ENCODE measurements around the gene EID3. TPM values are rescaled to one million over a fixed set of nuclear protein-coding genes. Genes with fewer than 3 reads are reported as not detected.

EID3 gene
- polyA plus RNA-seq, 3 donors = 0.64 to 1.0 (median 0.65) TPM

GRCh38 chr12:104272938-104273337 is 30.6 kb upstream of the EID3 start:
- H3K27me3 ChIP-seq (ENCODE audit: control insufficient read depth in 2 of 2, insufficient read depth in 2 of 2, low read length in 2 of 2) = no peaks in the 10 kb centered on the region
- no peak for DNase-seq
- no peak overlapping the region for H3K27ac ChIP-seq (ENCODE audit: low read depth in 1 of 2, low read length in 2 of 2)
- Mint-ChIP-seq H3K4me3 (no peak overlapping the region), H3K4me1 (peaks cover 10% of the 10 kb centered on the region), H3K27me3 (ENCODE audit: low read depth in 3 of 3) (no peaks in the 10 kb centered on the region), H3K36me3 (no peaks in the 10 kb centered on the region), H3K9me3 (peaks cover 0 to 5% (median 0%) of the 10 kb centered on the region in 7 donors), H3K27ac (no peak overlapping the region)
- H3K79me2 ChIP-seq (ENCODE audit: insufficient read depth, low read length) = no peaks in the 10 kb centered on the region
- H3K9ac ChIP-seq (ENCODE audit: insufficient read depth, low read length, poor library complexity, severe bottlenecking) = no peak overlapping the region
- intact Hi-C loops (cut with micrococcal nuclease) = no loop called here
- no peaks in the 10 kb centered on the region for H4K20me1 ChIP-seq (ENCODE audit: insufficient read depth, low read length)
- no peak overlapping the region for H3K4me3 ChIP-seq (replicated peaks in 1 of 3; ENCODE audit: low read depth in 2 of 3, low read length in 3 of 3)
- no peaks in the 10 kb centered on the region for H3K9me3 ChIP-seq (replicated peaks in 1 of 2; ENCODE audit: control insufficient read depth in 1 of 2, insufficient read depth in 1 of 2, low read length in 2 of 2)
- 91% methylated on average over 7 of the region's 11 CpGs for WGBS (ENCODE audit: insufficient coverage)
- peaks cover 0 to 8% of the 10 kb centered on the region in 2 donors for H3K4me1 ChIP-seq (ENCODE audit: control insufficient read depth in 1 of 2, insufficient read depth in 2 of 2, low read length in 2 of 2)
- H3K36me3 ChIP-seq (replicated peaks in 1 of 2; ENCODE audit: control insufficient read depth in 1 of 2, insufficient read depth in 2 of 2, low read length in 2 of 2) = no peaks in the 10 kb centered on the region
- no peak overlapping the region for H3K4me2 ChIP-seq (replicated peaks; ENCODE audit: extremely low read depth, low read length, poor library complexity, severe bottlenecking)
- no peak for TF ChIP-seq CTCF (IDR thresholded peaks at IDR 0.05)
- no peak overlapping the region for H2AFZ ChIP-seq (ENCODE audit: insufficient read depth, low read depth, low read length, poor library complexity, severe bottlenecking)

- DNase-seq = no peak
- Histone ChIP-seq H3K27ac (ENCODE audit: low read depth in 1 of 2, low read length in 2 of 2) (no peak overlapping the region), H3K4me2 (replicated peaks; ENCODE audit: extremely low read depth, low read length, poor library complexity, severe bottlenecking) (no peak overlapping the region), H3K9me3 (replicated peaks in 1 of 2; ENCODE audit: control insufficient read depth in 1 of 2, insufficient read depth in 1 of 2, low read length in 2 of 2) (no peaks in the 10 kb centered on the region), H4K20me1 (ENCODE audit: insufficient read depth, low read length) (no peaks in the 10 kb centered on the region), H3K9ac (ENCODE audit: insufficient read depth, low read length, poor library complexity, severe bottlenecking) (no peak overlapping the region), H3K36me3 (replicated peaks in 1 of 2; ENCODE audit: control insufficient read depth in 1 of 2, insufficient read depth in 2 of 2, low read length in 2 of 2) (no peaks in the 10 kb centered on the region), H2AFZ (ENCODE audit: insufficient read depth, low read depth, low read length, poor library complexity, severe bottlenecking) (no peak overlapping the region), H3K4me3 (replicated peaks in 1 of 3; ENCODE audit: low read depth in 2 of 3, low read length in 3 of 3) (no peak overlapping the region), H3K79me2 (ENCODE audit: insufficient read depth, low read length) (no peaks in the 10 kb centered on the region), H3K4me1 (ENCODE audit: control insufficient read depth in 1 of 2, insufficient read depth in 2 of 2, low read length in 2 of 2) (peaks cover 0 to 8% of the 10 kb centered on the region in 2 donors), H3K27me3 (ENCODE audit: control insufficient read depth in 2 of 2, insufficient read depth in 2 of 2, low read length in 2 of 2) (no peaks in the 10 kb centered on the region)
- H3K27me3 Mint-ChIP-seq (ENCODE audit: low read depth in 3 of 3) = no peaks in the 10 kb centered on the region
- no peaks in the 10 kb centered on the region for H3K36me3 Mint-ChIP-seq
- no peak overlapping the region for H3K4me3 Mint-ChIP-seq
- WGBS (ENCODE audit: insufficient coverage) = no CpG with 5 or more reads among the region's 11 CpGs
- no peak overlapping the region for H3K27ac Mint-ChIP-seq
- intact Hi-C loops (cut with micrococcal nuclease) = no loop called here
- TF ChIP-seq CTCF (IDR thresholded peaks at IDR 0.05) = no peak
- peaks cover 0 to 5% (median 0%) of the 10 kb centered on the region in 7 donors for H3K9me3 Mint-ChIP-seq
- H3K4me1 Mint-ChIP-seq = peaks cover 10% of the 10 kb centered on the region
These were observed 30.0 kb upstream of the EID3 start for GRCh38 chr12:104273503-104273902.
